ENCODE results near the gene PCSK2. TPM values are rescaled to one million over a fixed set of nuclear protein-coding genes. Genes with fewer than 3 reads are reported as not detected.

The PCSK2 gene
- total RNA-seq, 1 experiment from 2014 or later, result 245 TPM

DNA sequence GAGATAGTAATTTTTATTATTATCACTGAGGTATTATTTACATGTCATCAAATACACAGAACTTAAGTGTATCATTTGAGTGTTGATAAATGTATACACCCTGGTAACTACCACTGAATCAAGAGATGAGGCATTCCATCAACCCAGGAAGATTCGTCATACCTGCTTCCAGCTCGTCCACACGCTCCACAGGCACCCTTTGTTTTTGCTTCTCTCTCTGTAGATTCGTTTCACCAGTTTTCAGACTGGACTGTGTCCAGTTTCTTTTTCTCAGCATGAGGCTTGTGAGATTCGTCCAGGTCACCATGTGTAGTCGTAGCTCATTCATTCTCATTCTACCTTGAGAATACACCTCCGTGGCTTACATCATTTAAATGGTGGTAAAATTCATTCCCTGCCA lies 239.8 kb downstream of the PCSK2 start:
- CTCF ChIA-PET, result no interaction called here

DNA sequence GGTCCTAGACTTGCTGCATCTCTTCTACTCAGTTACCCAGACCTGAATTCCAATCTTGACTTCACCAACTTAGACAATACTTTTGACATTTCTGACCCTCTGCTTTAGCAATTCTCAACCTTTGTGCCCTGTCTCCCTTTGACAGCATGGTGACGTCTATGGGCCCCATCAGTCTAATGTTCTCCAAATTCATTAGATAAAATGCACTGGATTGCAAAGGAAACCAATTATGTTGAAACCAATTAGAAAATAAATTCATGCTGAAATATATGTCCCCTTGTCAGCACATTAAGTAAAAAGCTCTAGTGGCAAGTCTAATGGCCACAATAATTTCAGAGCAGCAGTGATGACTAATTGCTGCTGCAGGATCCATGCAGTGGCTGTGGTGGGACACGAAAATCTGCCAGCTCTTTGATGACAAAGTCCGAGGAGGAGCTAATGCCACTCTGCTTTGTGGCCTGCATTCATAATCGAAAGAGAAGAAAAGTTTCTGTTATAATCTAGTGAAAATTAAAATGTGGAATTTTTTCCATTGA lies 240.3 kb downstream of the PCSK2 start:
- Histone ChIP-seq H3K4me1 (ENCODE audit: insufficient read depth, low read length, poor library complexity, severe bottlenecking) (no peaks in the 10 kb centered on the region), H3K9me3 (ENCODE audit: low read depth, low read length, poor library complexity, severe bottlenecking) (no peaks in the 10 kb centered on the region), H3K27ac (ENCODE audit: low read depth, low read length, poor library complexity, severe bottlenecking) (no peak overlapping the region), H3K4me3 (ENCODE audit: low read depth, low read length, poor library complexity, severe bottlenecking) (no peak overlapping the region), H3K36me3 (ENCODE audit: insufficient read depth, low read length, poor library complexity, severe bottlenecking) (peaks cover 17% of the 10 kb centered on the region), H3K27me3 (replicated peaks; ENCODE audit: insufficient read depth, low read depth, low read length, poor library complexity) (no peaks in the 10 kb centered on the region)
- DNase-seq (ENCODE audit: low spot score), result no peak
- intact Hi-C loops (cut with micrococcal nuclease; ENCODE audit: unreplicated experiment), result no loop called here
- ChIA-PET CTCF (no interaction called here), POLR2A (ENCODE audit: low non-redundant PET) (no interaction called here)
- no TSS peak for BruUV-seq (replicated peaks)
- no peak for TF ChIP-seq EZH2 (IDR thresholded peaks at IDR 0.05; ENCODE audit: borderline replicate concordance, low read depth, low read length, poor library complexity, severe bottlenecking)
- TF ChIP-seq, protein P1, sequence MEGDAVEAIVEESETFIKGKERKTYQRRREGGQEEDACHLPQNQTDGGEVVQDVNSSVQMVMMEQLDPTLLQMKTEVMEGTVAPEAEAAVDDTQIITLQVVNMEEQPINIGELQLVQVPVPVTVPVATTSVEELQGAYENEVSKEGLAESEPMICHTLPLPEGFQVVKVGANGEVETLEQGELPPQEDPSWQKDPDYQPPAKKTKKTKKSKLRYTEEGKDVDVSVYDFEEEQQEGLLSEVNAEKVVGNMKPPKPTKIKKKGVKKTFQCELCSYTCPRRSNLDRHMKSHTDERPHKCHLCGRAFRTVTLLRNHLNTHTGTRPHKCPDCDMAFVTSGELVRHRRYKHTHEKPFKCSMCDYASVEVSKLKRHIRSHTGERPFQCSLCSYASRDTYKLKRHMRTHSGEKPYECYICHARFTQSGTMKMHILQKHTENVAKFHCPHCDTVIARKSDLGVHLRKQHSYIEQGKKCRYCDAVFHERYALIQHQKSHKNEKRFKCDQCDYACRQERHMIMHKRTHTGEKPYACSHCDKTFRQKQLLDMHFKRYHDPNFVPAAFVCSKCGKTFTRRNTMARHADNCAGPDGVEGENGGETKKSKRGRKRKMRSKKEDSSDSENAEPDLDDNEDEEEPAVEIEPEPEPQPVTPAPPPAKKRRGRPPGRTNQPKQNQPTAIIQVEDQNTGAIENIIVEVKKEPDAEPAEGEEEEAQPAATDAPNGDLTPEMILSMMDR (conservative IDR thresholded peaks at IDR 0.05; ENCODE audit: low read depth, low read length), result no peak

More for the DNA sequence above, 239.8 kb downstream of the PCSK2 start:
- Histone ChIP-seq H3K36me3 (ENCODE audit: insufficient read depth, low read length, poor library complexity, severe bottlenecking) (peaks cover 17% of the 10 kb centered on the region), H3K27ac (ENCODE audit: low read depth, low read length, poor library complexity, severe bottlenecking) (no peak overlapping the region), H3K4me1 (ENCODE audit: insufficient read depth, low read length, poor library complexity, severe bottlenecking) (no peaks in the 10 kb centered on the region), H3K9me3 (ENCODE audit: low read depth, low read length, poor library complexity, severe bottlenecking) (no peaks in the 10 kb centered on the region), H3K4me3 (ENCODE audit: low read depth, low read length, poor library complexity, severe bottlenecking) (no peak overlapping the region), H3K27me3 (replicated peaks; ENCODE audit: insufficient read depth, low read depth, low read length, poor library complexity) (no peaks in the 10 kb centered on the region)
- TF ChIP-seq, protein P1 (conservative IDR thresholded peaks at IDR 0.05; ENCODE audit: low read depth, low read length), result no peak
- no peak for TF ChIP-seq EZH2 (IDR thresholded peaks at IDR 0.05; ENCODE audit: borderline replicate concordance, low read depth, low read length, poor library complexity, severe bottlenecking)
- POLR2A ChIA-PET (ENCODE audit: low non-redundant PET), result no interaction called here
- intact Hi-C loops (cut with micrococcal nuclease; ENCODE audit: unreplicated experiment), result no loop called here
- DNase-seq (ENCODE audit: low spot score), result no peak
- no TSS peak for BruUV-seq (replicated peaks)

DNA sequence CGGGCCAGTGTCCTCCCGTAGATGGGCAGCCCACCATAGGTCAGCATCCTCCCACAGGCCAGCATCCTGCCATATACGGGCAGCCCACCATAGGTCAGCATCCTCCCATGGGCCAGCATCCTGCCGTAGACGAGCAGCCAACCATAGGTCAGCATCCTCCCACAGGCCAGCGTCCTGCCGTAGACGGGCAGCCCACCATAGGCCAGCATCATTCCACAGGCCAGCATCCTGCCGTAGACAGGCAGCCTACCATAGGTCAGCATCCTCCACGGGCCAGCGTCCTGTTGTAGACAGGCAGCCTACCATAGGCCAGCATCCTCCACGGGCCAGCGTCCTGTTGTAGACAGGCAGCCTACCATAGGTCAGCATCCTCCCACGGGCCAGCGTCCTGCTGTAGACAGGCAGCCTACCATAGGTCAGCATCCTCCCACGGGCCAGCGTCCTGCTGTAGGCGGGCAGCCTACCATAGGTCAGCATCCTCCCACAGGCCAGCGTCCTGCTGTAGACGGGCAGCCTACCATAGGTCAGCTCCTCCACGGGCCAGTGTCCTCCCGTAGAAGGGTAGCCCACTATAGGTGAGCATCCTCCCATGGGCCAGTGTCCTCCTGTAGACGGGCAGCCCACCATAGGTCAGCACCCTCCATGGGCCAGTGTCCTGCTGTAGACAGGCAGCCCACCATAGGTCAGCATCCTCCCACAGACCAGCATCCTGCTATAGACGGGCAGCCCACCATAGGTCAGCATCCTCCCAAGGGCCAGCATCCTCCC lies 241.4 kb downstream of the PCSK2 start:
- POLR2A ChIA-PET (ENCODE audit: low non-redundant PET), result no interaction called here
- peaks cover 17% of the 10 kb centered on the region for H3K36me3 ChIP-seq (ENCODE audit: insufficient read depth, low read length, poor library complexity, severe bottlenecking)
- H3K9me3 ChIP-seq (ENCODE audit: low read depth, low read length, poor library complexity, severe bottlenecking), result no peaks in the 10 kb centered on the region
- no peaks in the 10 kb centered on the region for H3K4me1 ChIP-seq (ENCODE audit: insufficient read depth, low read length, poor library complexity, severe bottlenecking)
- TF ChIP-seq, protein P1 (conservative IDR thresholded peaks at IDR 0.05; ENCODE audit: low read depth, low read length), result no peak
- TF ChIP-seq EZH2 (IDR thresholded peaks at IDR 0.05; ENCODE audit: borderline replicate concordance, low read depth, low read length, poor library complexity, severe bottlenecking), result no peak
- intact Hi-C loops (cut with micrococcal nuclease; ENCODE audit: unreplicated experiment), result no loop called here
- no peak for DNase-seq (ENCODE audit: low spot score)
- CTCF ChIA-PET, result no interaction called here
- no peaks in the 10 kb centered on the region for H3K27me3 ChIP-seq (replicated peaks; ENCODE audit: insufficient read depth, low read depth, low read length, poor library complexity)
- BruUV-seq (replicated peaks), result no TSS peak
- no peak overlapping the region for H3K4me3 ChIP-seq (ENCODE audit: low read depth, low read length, poor library complexity, severe bottlenecking)
- no peak overlapping the region for H3K27ac ChIP-seq (ENCODE audit: low read depth, low read length, poor library complexity, severe bottlenecking)

Data from A673 (cell line).